Measurements from ENCODE around the gene ADGRD1.

DNA sequence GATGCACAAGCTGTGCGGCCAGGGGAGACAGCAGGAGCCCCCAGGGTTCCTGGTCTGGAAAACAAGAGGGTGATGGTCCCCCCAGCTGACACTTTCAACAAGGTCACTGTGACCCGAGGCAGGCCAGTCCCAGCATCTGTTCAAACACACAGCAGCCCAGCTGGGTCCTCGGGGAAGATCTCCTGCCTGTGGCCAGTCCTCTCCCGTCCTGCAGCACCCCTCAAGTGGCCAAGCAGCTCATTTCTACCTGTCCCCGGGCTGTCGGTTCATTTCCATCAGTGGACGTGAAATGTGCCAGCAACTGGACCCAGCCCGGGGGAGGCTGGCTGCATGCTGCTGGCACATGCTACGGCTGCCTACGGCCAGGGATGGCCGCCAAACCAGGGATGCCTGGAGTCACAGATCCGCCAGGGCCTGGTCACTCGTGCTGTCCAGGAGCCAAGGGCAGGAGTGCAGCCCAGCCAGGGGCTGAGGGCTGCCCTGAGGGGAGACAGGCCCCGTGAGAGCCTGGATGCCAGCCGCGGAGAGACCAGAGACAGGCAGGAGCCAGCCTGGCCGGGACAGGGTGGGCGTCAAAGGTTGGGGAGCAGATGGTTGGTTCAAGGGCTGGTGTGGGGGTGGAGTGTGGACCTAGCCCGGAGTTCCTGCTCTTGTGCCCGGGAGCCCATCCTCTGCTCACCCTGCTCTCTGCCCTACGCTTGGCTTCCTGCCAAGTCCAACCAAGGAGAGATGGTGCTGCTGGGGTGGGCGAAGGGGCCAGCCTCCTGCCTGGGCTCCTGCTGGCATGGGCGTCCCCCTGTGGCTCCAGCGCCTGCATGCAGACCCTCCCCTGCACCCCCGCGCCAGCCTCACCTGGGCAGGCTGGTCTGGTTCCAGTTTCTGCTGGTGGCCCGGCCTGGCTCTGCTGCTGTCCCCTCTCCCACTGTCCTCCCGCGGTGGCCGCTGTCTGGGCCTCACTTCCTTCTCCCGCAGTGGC lies 143.8 kb downstream of the ADGRD1 start:
- TF ChIP-seq POLR2AphosphoS5 (IDR thresholded peaks at IDR 0.05; ENCODE audit: low read depth, low read length) (no peak), POLR2A (IDR thresholded peaks at IDR 0.05; ENCODE audit: low read depth, low read length) (no peak)
